Skin epidermis (tissue), 12 donors: ENCODE measurements around the gene SH3PXD2A.
"Not testable (repeated sequence)": the region's sequence is repeated elsewhere in the genome, so short reads cannot be mapped to it uniquely, and the experiment has no call there.

Experiments
- H3K27ac ChIP-seq, 21 experiments: fragments of 200-600 bp; sonication (generic) in 11 of 21; one replicate each; pipeline ENCODE4 v1.5.0; 2020; ENCODE audit warnings: mild to moderate bottlenecking in 3 of 21, inconsistent platforms in 2 of 21, moderate library complexity in 2 of 21
- H3K4me3 ChIP-seq, 7 experiments: fragments of 200-600 bp; sonication (generic) in 2 of 7; one replicate each; pipeline ENCODE4 v1.5.0; 2020; ENCODE audit warnings: inconsistent platforms in 2 of 7, mild to moderate bottlenecking in 2 of 7, moderate library complexity in 1 of 7

SH3PXD2A gene

DNA sequence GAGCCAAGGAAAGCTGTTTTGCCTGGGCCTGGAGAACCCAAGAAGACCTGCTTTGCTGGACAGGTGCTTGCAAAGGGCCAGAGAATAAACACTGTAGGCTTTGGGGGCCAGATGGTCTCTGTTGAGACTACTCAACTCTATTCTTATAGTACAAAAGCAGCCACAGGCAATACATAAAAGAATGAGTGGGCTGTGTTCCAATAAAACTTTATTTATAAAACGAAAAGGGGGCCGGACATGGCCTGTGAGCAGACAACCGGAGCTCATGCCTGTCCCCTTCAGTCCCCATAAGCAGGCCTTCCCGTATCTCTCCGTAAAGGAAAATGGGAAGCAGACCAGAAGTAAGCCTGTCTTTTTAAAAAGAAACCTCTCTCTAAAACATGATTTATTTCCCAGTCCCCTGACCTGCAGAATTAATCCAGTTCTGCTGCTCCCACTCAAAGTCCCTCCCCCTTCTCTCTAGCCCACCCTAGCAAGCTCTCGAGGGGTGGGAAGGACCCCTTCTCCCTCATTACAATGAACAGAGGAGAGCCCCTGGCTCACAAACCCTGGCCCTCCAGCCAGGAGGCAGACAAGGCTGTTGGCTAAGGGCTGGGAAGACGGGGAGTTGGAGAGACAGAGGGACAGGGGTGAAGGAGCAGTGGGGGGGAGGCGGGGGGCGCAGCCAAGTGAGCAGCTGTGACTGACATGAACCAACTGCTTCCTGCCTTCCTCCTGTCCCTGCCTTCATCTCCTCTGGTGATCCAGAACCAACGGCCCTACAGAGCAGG, 184.1 kb downstream of the SH3PXD2A start:
- peak overlapping the region in 1 of 21 experiments; percentile 2 for H3K27ac ChIP-seq
- H3K4me3 ChIP-seq: no peak overlapping the region

- H3K27ac ChIP-seq: no peak overlapping the region
- no peak overlapping the region for H3K4me3 ChIP-seq
Measured at GRCh38 chr10:103669944-103670343, 185.4 kb downstream of the SH3PXD2A start.

GRCh38 chr10:103669243-103669929, 186.0 kb downstream of the SH3PXD2A start:
- Histone ChIP-seq H3K27ac (peak overlapping the region in 9 of 21 experiments; percentile 14 to 78 (median 44)), H3K4me3 (no peak overlapping the region)

- Histone ChIP-seq H3K4me3 (no peak overlapping the region), H3K27ac (peak overlapping the region in 14 of 21 experiments; percentile 14 to 78 (median 40))
Measured at GRCh38 chr10:103668351-103669242, 186.8 kb downstream of the SH3PXD2A start.

DNA sequence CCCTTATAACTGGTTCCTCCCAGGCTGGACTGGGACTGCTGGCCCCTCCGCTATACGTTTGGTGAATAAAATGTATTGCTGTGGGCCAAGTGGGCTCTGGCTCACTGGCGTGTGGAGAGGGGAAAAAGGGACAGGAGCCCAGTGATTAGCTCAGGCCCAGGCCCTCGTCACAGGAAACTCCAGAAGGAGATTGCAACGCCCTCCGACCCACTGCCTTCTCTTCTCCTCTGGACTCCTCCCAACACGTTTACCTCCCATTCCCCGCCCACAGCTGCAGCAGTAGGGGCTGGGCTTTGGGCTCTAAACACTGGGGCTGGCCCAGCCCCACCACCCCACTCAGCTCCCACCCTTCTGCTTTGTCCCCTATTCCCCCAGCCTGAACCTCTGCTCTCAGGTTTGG, 188.0 kb downstream of the SH3PXD2A start:
- Histone ChIP-seq H3K27ac (peak overlapping the region in 9 of 21 experiments; percentile 14 to 78 (median 28)), H3K4me3 (no peak overlapping the region)

GRCh38 chr10:103666762-103667150, 188.6 kb downstream of the SH3PXD2A start:
- H3K4me3 ChIP-seq: no peak overlapping the region
- peak overlapping the region in 7 of 21 experiments; percentile 14 to 78 (median 34) for H3K27ac ChIP-seq

DNA sequence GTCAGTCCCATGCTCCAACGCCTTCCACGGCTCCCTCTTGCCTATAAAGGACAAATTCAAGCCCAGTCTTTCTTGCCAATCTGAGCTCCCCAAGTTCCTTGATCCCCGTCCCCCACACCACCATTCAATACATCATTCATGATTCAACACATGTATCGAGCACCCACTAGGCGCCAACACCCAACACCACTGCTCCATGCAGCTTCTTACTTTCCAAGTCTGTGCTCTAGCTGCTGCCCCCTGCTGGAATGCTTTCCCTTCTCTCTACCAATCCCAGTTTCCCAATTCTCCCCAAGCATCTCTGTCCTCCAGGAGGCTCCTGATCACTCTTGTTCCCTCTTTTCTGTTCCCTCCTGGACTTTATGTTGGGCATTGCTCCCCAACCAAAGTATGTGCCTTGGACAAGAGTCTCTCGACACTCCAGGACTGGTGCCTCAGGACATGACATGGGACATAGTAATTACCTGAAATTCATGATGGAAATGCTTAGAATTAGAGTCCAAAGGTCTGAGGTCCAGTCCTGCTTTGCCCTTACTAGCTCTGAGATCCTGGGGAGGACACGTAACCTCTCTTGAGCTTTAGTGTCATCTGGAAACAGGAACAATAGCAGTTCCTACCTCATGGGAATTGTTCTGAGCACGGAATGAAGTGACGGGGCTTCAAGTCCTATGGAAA, 189.2 kb downstream of the SH3PXD2A start:
- no peak overlapping the region for H3K4me3 ChIP-seq
- H3K27ac ChIP-seq: peak overlapping the region in 3 of 21 experiments; percentile 14 to 78 (median 28)

- no peak overlapping the region for H3K4me3 ChIP-seq
- peak overlapping the region in 2 of 21 experiments; percentile 23 to 60 for H3K27ac ChIP-seq
Measured at GRCh38 chr10:103665162-103665889, 190.1 kb downstream of the SH3PXD2A start.

GRCh38 chr10:103663802-103664201, 191.6 kb downstream of the SH3PXD2A start:
- Histone ChIP-seq H3K27ac (peak overlapping the region in 7 of 21 experiments; percentile 1 to 52 (median 21)), H3K4me3 (no peak overlapping the region)

DNA sequence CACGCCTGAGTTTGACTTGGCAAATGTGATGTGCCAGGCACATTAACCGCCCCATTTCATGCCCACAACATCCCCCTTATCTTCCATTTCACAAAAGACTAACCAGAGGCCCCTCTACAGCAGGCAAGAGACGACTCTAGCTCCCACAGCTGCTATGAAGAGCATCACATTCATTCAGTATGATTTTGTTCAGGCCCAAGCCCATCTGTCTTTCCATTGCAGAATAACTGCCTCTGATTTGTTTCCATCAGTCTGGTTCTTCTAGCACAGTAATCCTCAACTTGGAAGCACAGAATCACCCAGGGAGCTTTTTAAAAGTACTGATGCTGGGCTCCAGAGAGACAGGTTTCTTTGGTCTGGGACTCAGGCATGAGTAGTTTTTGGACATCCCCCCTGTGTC, 192.1 kb downstream of the SH3PXD2A start:
- Histone ChIP-seq H3K27ac (peak overlapping the region in 6 of 21 experiments; percentile 1 to 52 (median 12)), H3K4me3 (no peak overlapping the region)

- H3K27ac ChIP-seq: peak overlapping the region in 1 of 21 experiments; percentile 52
- not testable (repeated sequence) for H3K4me3 ChIP-seq
Measured at GRCh38 chr10:103662704-103663103, 192.7 kb downstream of the SH3PXD2A start.

DNA sequence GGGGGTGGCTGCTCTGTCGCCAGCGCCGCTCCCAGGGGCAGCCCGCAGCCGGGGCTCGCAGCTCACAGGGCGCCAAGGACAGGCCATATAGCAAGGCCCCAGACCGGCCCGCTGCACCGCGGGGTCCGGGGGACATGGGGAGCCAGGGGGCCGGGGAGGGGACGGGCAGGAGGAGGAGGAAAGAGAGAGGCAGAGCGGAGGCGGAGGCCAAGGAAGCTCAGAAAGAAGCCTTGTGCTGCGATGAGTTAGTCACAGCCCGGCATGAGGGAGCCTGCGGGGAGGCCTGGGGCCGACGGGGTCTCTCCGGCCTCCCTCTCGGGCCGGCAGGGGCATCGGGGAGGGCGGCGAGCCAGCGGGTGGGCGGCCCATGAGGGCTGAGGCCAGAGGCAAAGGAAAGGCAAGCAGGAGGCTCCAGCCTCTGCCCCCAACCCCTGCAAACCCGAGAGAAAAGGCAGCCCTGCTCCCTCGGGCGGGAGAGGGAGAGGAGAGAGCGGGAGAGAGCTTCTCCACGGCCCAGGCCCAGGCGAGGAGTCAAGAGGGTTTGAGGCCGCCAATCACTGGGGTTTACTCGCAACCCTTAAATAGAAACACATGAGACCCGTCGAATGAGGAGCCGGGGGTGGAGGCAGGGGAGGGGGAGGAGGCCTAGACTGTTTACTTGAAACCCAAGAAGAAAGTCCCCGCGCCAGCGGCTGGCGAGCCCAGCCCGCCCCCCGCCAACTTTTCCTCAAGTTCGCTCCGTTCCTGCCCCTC, 194.0 kb downstream of the SH3PXD2A start:
- peak overlapping the region; percentile 41 to 55 (median 46) for H3K4me3 ChIP-seq
- H3K27ac ChIP-seq: peak overlapping the region; percentile 47 to 92 (median 85)

DNA sequence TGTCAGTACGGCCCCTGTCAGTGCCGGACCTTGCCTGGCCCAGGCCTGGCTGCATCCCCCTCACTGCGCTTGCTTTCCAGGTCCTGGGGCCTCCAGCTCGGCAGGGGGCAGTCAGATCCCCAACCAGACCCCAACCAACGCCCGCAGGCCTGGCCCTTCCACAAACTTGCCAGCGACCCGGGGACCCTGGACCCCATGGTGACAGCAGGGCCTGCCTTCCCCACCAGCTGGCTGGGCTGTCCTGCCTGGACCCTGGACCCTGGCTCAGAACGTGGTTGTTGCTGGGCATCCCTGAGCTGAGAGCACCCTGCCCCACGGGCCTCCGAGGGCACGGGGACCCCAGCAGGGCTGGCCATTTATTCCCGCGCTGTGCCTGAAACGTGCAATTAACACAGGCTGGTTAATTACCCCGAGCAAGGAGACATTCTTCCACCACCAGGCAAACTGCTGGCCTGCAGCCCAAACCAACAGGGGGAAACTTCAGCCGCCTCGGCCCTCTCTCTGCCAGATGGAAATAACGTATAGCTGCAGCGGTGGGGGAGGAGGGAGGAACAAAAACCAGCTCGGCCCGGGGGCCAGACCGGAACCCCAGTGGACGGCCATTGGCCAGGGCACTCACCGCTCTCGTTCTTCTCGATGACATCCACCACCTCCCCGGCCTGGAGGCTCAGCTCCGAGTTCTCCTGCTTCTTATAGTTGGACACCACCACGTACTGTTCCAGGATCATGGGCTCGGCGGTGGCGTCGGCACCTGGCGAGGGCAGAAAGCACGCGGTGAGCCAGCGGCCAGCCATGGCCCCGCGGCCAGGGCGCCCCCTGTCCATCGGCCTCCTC, 194.8 kb downstream of the SH3PXD2A start:
- Histone ChIP-seq H3K4me3 (peak overlapping the region; percentile 41 to 55 (median 46)), H3K27ac (peak overlapping the region; percentile 62 to 92 (median 85))

- Histone ChIP-seq H3K4me3 (peak overlapping the region; percentile 41 to 55 (median 46)), H3K27ac (peak overlapping the region; percentile 62 to 92 (median 85))
Measured at GRCh38 chr10:103659674-103660363, 195.6 kb downstream of the SH3PXD2A start.

GRCh38 chr10:103658049-103658577, 197.3 kb downstream of the SH3PXD2A start:
- H3K27ac ChIP-seq: peak overlapping the region in 4 of 21 experiments; percentile 4 to 85 (median 64)
- H3K4me3 ChIP-seq: no peak overlapping the region

DNA sequence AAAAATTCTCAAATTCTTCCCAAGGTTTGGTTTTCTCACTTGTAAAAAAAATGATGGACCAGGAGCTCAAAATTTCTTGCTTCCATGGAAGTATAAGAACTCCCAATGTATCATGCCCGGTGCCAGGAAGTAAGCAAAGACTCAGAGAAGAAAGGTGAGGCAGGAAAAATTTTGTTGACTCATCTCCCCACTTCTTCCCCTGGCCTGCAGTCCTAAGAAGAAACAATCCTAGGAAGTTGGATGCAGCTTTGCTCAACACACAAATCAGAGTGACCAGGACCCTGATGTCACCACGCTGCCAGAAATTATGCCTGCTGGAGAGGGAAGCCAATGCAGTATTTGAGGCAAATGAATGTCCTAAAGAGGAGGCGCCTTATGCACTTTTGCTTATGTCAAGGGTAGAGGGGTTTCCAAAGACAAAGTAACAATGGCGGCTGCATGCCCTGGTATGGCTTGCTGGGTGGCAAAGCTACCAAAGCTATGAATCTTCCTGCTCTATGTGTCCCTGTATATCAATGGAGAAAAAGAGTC, 198.2 kb downstream of the SH3PXD2A start:
- Histone ChIP-seq H3K27ac (peak overlapping the region in 2 of 21 experiments; percentile 4 to 38), H3K4me3 (no peak overlapping the region)
